Smooth muscle cell (in vitro differentiated cells): Measurements from ENCODE around the gene CCDC169. TPM values are rescaled to one million over a fixed set of nuclear protein-coding genes. Genes with fewer than 3 reads are reported as not detected.

Experiments
- DNase-seq: peaks from one replicate; lab custom pipeline; 2025; ENCODE audit not compliant: unreplicated experiment; lab: John Stamatoyannopoulos, UW
- H2AFZ ChIP-seq: fragments of 200-600 bp; sonication (generic); 2 replicates; pipeline ENCODE4 v1.6.0; 2016; ENCODE audit warnings: antibody characterized with exemption, low read depth, mild to moderate bottlenecking
- H3F3A ChIP-seq: fragments of 200-600 bp; sonication (generic); 2 replicates; pipeline ENCODE4 v1.6.0; 2017; ENCODE audit warnings: antibody characterized with exemption, low read depth
- H3K27ac ChIP-seq: fragments of 200-600 bp; sonication (generic); 2 replicates; pipeline ENCODE4 v1.5.1; 2016; ENCODE audit warnings: low read depth, mild to moderate bottlenecking
- H3K27me3 ChIP-seq: fragments of 200-600 bp; sonication (generic); 2 replicates; pipeline ENCODE4 v1.6.1; 2016; ENCODE audit warnings: low read depth, mild to moderate bottlenecking
- H3K36me3 ChIP-seq: fragments of 200-600 bp; sonication (generic); 2 replicates; pipeline ENCODE4 v1.5.1; 2016; ENCODE audit warnings: low read depth
- H3K4me1 ChIP-seq: fragments of 200-600 bp; sonication (generic); 2 replicates; pipeline ENCODE4 v1.5.1; 2016; ENCODE audit warnings: low read depth
- H3K4me2 ChIP-seq: fragments of 200-600 bp; sonication (generic); 2 replicates; pipeline ENCODE4 v1.6.0; 2016; ENCODE audit warnings: mild to moderate bottlenecking
- H3K4me3 ChIP-seq: fragments of 200-600 bp; sonication (generic); 2 replicates; pipeline ENCODE4 v1.5.1; 2016; ENCODE audit warnings: mild to moderate bottlenecking
- H3K79me2 ChIP-seq: fragments of 200-600 bp; sonication (generic); 2 replicates; pipeline ENCODE4 v1.6.0; 2016; ENCODE audit warnings: low read depth, mild to moderate bottlenecking
- H3K9ac ChIP-seq: fragments of 200-600 bp; sonication (generic); 2 replicates; pipeline ENCODE4 v1.6.0; 2016; ENCODE audit warnings: low read depth
- H3K9me3 ChIP-seq: fragments of 200-600 bp; sonication (generic); replicated peaks from 2 replicates; pipeline ENCODE4 v1.5.1; 2016; ENCODE audit warnings: low read depth
- H4K20me1 ChIP-seq: fragments of 200-600 bp; sonication (generic); 2 replicates; pipeline ENCODE4 v1.6.0; 2016; ENCODE audit warnings: low read depth
- whole genome bisulfite sequencing: methylation state at CpG from one replicate; pipeline ENCODE4 v1.1.7; 2016; ENCODE audit warnings: low lambda C conversion rate; 5-methylcytosine and 5-hydroxymethylcytosine counted together
- polyA plus RNA-seq: library from polyadenylated mRNA; unstranded; fragments of >200 nt; fragmentation: Nextera tagmentation; extraction: Ambion mirVana; gene quantifications from 2 replicates; pipeline ENCODE4 v1.2.1, GENCODE V29; 2016
- total RNA-seq: library from RNA; depleted of rRNA; stranded (reverse); fragments of >200 nt; gene quantifications from 2 replicates; pipeline ENCODE4 v1.2.3, GENCODE V29; 2014
- TF ChIP-seq, protein P1 (sequence below): fragments of 200-600 bp; sonication (generic); IDR thresholded peaks from 2 replicates; pipeline ENCODE4 v1.5.1; 2017; ENCODE audit warnings: borderline replicate concordance, mild to moderate bottlenecking, antibody characterized with exemption; ENCODE audit not compliant: insufficient read depth, poor library complexity, severe bottlenecking

The CCDC169 gene
- total and polyA plus RNA-seq, 2 experiments from 2014 or later = 1.1 to 1.5 TPM

DNA sequence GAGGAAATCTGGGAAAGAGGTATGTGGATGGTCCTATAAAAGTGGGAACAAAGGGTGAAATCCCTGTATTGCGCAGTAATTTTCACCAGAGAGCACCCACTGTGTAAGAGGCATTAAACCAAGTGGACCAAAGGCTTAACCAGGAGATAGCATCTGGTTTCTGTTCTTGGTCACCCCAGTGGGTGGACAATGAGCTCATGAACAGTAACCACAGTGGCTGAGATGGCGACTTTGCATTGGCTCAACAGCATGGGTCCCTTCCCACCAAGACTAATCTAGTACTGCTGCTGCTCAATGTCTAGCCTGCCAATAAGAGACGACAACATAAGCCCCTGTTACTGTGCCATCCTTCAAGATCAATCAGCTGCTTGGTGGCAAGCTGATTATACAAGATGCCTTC is 36.6 kb downstream of the CCDC169 start:
- H2AFZ ChIP-seq = no peak overlapping the region
- no peaks in the 10 kb centered on the region for H3K4me1 ChIP-seq
- no peak for DNase-seq
- no peaks in the 10 kb centered on the region for H3K36me3 ChIP-seq
- no peak overlapping the region for H3K4me2 ChIP-seq
- H4K20me1 ChIP-seq = no peaks in the 10 kb centered on the region
- no peak overlapping the region for H3K9ac ChIP-seq
- 42% methylated on average over 3 of the region's 3 CpGs for WGBS
- TF ChIP-seq, protein P1, sequence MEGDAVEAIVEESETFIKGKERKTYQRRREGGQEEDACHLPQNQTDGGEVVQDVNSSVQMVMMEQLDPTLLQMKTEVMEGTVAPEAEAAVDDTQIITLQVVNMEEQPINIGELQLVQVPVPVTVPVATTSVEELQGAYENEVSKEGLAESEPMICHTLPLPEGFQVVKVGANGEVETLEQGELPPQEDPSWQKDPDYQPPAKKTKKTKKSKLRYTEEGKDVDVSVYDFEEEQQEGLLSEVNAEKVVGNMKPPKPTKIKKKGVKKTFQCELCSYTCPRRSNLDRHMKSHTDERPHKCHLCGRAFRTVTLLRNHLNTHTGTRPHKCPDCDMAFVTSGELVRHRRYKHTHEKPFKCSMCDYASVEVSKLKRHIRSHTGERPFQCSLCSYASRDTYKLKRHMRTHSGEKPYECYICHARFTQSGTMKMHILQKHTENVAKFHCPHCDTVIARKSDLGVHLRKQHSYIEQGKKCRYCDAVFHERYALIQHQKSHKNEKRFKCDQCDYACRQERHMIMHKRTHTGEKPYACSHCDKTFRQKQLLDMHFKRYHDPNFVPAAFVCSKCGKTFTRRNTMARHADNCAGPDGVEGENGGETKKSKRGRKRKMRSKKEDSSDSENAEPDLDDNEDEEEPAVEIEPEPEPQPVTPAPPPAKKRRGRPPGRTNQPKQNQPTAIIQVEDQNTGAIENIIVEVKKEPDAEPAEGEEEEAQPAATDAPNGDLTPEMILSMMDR = no peak
- H3F3A ChIP-seq = no peaks in the 10 kb centered on the region
- peaks cover 25% of the 10 kb centered on the region for H3K27me3 ChIP-seq
- no peaks in the 10 kb centered on the region for H3K9me3 ChIP-seq
- H3K27ac ChIP-seq = no peak overlapping the region
- no peak overlapping the region for H3K4me3 ChIP-seq
- H3K79me2 ChIP-seq = no peaks in the 10 kb centered on the region

DNA sequence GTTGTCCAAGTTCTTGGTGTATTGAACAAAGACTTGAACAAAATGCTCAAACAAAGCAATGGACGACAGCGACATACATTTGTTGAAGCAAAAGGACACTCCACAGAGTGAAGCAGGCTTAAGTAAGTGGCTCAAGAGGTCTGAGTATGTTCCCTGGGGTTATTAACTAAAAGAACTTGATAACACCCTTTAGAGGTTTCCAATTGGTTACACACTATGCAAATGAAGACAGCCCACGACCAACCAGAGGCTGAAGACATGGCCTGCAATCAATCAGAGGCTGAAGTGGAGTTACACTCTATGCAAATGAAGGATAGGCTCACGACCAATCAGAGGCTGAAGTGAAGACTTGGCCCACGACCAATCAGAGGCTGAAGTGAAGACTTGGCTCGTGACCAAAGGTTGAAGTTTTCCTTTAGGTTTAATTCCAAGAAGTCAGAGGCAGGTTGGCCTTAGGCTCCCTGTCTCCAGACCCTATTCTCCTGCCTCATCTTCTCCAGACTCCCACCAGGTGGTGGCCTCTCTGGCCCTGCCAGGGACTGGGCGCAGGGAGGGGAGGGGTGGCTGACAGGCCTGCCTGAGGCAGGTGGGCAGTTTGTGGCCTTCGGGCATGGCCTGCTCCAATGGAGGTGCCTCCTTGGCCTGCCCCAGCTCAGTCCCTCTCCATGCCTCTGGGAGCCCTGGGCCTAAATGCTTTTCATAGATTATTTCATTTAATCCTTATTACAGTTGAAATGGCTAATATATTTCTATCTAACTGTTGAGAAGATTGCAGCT is 38.1 kb downstream of the CCDC169 start:
- Histone ChIP-seq H3K4me3 (no peak overlapping the region), H3K27ac (no peak overlapping the region), H3K9me3 (no peaks in the 10 kb centered on the region), H3K27me3 (peaks cover 16% of the 10 kb centered on the region), H4K20me1 (no peaks in the 10 kb centered on the region), H3K4me2 (no peak overlapping the region), H3K4me1 (no peaks in the 10 kb centered on the region), H3K9ac (no peak overlapping the region), H3K79me2 (no peaks in the 10 kb centered on the region), H3K36me3 (no peaks in the 10 kb centered on the region), H2AFZ (no peak overlapping the region), H3F3A (no peaks in the 10 kb centered on the region)
- TF ChIP-seq, protein P1 = no peak
- WGBS = 92% methylated on average over 8 of the region's 8 CpGs
- no peak for DNase-seq

DNA sequence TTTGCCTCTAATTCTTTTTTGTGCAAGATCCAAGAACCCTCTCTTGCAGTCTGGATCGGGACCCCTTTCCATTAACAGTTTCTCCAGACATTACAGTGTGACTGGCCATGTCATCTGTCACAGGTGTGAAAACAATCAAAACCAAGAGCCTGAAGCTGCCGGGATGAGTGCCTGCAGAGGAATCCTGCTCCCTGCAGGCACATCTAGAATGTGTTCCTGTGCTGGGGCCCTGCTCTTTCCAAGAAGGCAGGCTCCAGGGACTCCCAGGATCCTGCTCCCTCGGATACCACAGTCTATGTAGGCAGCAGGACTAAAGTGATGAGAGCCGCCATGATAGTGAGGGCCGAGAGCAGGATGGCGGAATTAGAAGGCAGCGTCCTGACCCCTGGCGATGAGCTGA is 38.8 kb downstream of the CCDC169 start:
- TF ChIP-seq, protein P1 = no peak
- Histone ChIP-seq H3K27ac (no peak overlapping the region), H3K4me2 (no peak overlapping the region), H3F3A (no peaks in the 10 kb centered on the region), H3K9ac (no peak overlapping the region), H3K4me1 (no peaks in the 10 kb centered on the region), H3K79me2 (no peaks in the 10 kb centered on the region), H3K9me3 (no peaks in the 10 kb centered on the region), H3K4me3 (no peak overlapping the region), H2AFZ (no peak overlapping the region), H4K20me1 (no peaks in the 10 kb centered on the region), H3K27me3 (peaks cover 11% of the 10 kb centered on the region), H3K36me3 (no peaks in the 10 kb centered on the region)
- DNase-seq = no peak
- WGBS = 83% methylated on average over 8 of the region's 8 CpGs

DNA sequence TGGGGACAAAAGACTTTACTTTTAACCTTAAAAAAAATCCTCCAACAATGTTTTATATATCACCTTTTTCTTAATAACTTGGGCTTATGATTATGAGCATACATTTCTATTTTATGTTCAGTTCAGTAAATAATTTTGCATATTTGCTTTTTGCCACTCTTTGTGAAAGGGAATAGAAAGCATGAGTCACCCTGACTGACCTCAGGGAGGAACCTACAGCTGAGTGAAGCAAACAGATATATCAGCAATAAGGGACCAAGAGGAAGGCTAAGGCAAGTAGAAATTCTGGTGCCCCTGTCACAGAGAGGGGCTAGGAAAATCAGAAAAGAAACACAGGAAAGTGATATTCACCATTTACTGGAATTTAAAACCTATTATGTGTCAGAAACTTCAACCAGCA is 46.1 kb downstream of the CCDC169 start:
- no peaks in the 10 kb centered on the region for H3K36me3 ChIP-seq
- H3K27ac ChIP-seq = no peak overlapping the region
- TF ChIP-seq, protein P1 = no peak
- no peaks in the 10 kb centered on the region for H3F3A ChIP-seq
- H3K9ac ChIP-seq = no peak overlapping the region
- H3K79me2 ChIP-seq = no peaks in the 10 kb centered on the region
- H2AFZ ChIP-seq = no peak overlapping the region
- no peaks in the 10 kb centered on the region for H3K27me3 ChIP-seq
- DNase-seq = no peak
- H3K4me2 ChIP-seq = no peak overlapping the region
- no peak overlapping the region for H3K4me3 ChIP-seq
- H3K9me3 ChIP-seq = no peaks in the 10 kb centered on the region
- H3K4me1 ChIP-seq = no peaks in the 10 kb centered on the region
- no peaks in the 10 kb centered on the region for H4K20me1 ChIP-seq
